B cell (primary cell): Measurements from ENCODE around the gene EML3.

Source experiments
- CTCF ChIP-seq: fragments of 200-600 bp; IDR thresholded peaks from one replicate; pipeline ENCODE4 v1.8.0; 2022; ENCODE audit warnings: antibody characterized with exemption, mild to moderate bottlenecking
- EZH2 ChIP-seq: IDR thresholded peaks from 2 replicates; pipeline ENCODE4 v1.6.1; 2012; ENCODE audit warnings: borderline replicate concordance, low read depth, mild to moderate bottlenecking, moderate library complexity, low read length; ENCODE audit not compliant: insufficient read depth, poor library complexity, severe bottlenecking

DNA sequence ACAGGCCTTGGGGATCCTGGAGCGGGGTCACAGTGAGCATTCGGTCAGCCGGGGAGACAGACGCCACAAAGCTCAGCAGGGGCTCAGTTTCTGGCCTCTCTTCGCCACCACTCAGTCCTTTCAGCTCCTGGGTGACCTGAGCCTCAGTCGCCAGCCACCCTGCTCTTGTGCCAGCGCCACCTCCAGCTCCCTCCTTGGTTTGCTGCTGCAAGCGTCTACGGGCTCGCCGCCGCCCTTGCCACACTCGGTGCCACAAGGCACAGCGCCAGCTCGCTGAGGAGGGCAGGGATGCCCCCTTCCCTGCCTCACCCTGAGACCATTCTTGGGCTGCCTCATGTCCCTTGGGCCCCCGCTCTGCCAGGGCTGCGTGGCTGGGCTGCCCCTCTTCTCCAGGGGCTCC lies 37.4 kb downstream of the EML3 start:
- TF ChIP-seq EZH2 (no peak), CTCF (no peak)
